D721Med (cell line): ENCODE results near the gene KHDC1L.
"Not testable (repeated sequence)": the region's sequence is repeated elsewhere in the genome, so short reads cannot be mapped to it uniquely, and the experiment has no call there.

ENCODE experiments used
- DNase-seq: peaks from one replicate; pipeline ENCODE4 v3.0.0; 2011; ENCODE audit warnings: low spot score; ENCODE audit not compliant: insufficient read length
- FAIRE-seq: peaks from 2 replicates; lab custom pipeline; 2011; peaks lifted over from hg19 to GRCh38; lab: Jason Lieb, UNC
- TF ChIP-seq, protein P1 (sequence below): IDR thresholded peaks from 2 replicates; pipeline ENCODE4 v1.5.1; 2012; ENCODE audit warnings: mild to moderate bottlenecking, control low read depth; ENCODE audit not compliant: insufficient read depth; ENCODE audit errors: missing control alignments

Gene KHDC1L

DNA sequence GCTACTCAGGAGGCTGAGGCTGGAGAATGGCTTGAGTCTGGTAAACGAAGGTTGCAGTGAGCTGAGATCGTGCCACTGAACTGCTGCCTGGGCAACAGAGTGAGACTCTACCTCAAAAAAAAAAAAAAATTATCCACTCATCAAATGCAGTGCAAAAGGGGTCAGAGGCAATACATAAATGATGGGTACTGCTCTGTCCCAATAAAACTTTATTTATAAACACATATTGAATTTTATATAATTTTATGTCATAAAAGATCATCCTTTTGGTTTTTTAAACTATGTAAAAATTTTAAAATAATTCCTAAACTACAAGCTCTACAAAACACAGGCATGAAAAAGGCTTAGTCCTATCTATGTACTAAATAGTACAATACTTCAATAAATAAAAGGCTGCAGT lies 27.4 kb upstream of the KHDC1L start:
- TF ChIP-seq, protein P1, sequence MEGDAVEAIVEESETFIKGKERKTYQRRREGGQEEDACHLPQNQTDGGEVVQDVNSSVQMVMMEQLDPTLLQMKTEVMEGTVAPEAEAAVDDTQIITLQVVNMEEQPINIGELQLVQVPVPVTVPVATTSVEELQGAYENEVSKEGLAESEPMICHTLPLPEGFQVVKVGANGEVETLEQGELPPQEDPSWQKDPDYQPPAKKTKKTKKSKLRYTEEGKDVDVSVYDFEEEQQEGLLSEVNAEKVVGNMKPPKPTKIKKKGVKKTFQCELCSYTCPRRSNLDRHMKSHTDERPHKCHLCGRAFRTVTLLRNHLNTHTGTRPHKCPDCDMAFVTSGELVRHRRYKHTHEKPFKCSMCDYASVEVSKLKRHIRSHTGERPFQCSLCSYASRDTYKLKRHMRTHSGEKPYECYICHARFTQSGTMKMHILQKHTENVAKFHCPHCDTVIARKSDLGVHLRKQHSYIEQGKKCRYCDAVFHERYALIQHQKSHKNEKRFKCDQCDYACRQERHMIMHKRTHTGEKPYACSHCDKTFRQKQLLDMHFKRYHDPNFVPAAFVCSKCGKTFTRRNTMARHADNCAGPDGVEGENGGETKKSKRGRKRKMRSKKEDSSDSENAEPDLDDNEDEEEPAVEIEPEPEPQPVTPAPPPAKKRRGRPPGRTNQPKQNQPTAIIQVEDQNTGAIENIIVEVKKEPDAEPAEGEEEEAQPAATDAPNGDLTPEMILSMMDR: no peak
- DNase-seq (no peak), FAIRE-seq (no peak)

DNA sequence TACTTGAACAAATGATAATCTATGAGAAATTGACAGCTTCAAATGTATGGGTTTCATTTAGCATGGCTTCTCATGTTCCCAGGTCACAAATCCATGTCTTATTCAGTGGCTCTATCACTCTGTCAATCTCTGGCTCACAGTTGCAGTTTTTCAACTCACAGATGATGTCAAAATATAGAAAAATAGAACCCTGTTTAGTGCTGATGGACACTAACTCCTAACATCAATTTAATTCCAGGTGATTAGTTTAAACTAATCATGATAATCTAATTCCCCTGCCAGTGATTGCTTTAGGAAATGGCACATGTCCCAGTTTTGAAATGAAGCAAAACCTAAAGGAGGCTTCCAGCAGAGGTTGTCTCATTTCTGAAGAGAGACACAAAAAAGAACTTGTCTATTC lies 24.7 kb upstream of the KHDC1L start:
- no peak for DNase-seq
- TF ChIP-seq, protein P1: no peak
- FAIRE-seq: no peak

DNA sequence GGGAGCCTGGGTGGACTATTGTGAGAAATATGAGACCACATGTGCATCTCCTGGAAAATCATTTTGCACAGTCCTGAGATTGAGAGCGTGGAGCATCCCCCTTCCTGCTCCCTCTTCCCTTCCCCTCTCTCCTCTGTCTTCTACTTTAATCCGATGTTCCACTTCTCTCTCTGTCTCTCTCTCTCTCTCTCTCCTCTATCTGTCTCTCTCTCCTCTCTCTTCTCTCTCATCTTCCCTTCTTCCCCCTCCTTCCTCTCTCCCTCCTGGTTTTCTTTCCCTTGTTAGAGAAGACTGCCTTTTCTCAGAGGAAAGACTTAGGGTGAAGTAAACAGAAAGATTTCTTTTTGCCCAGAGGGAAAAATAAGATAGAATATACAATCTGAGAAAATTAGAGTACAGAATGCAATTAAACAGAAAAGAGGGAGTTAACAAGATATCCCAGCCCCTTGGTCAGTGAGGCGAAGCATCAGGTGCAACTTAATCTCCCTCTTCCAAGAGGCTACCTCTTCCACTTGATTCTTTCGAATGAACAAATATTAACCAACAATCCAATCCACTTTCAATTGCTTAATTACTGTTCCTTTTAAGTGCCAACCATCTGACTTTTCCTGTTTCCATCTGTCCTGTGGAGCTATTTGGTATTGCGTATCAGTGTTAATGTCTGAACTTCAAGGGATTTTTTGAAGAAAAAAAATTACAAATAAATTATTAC lies 23.1 kb upstream of the KHDC1L start:
- FAIRE-seq: no peak
- no peak for DNase-seq

DNA sequence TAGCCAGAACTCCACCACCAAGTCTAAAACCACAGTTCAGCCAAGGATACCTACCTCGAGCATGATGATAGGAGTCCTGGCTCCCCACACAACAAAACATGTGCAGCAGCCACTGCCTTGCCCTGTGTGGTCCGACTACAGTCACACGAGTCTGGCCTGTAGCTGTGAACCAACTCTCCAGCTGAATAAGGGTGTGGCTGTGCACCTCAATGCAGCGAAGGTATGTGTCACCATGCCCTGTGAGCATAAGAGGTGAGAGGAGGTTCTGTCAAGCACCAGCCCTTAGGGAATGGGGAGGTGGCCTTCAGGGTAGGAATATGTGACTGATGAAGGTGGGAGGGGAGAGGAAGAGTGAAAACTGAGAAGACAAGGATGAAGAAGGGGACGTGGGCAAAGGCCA lies 16.7 kb upstream of the KHDC1L start:
- DNase-seq (no peak), FAIRE-seq (no peak)
- TF ChIP-seq, protein P1: no peak

More for the DNA sequence above, 23.1 kb upstream of the KHDC1L start:
- TF ChIP-seq, protein P1: no peak

DNA sequence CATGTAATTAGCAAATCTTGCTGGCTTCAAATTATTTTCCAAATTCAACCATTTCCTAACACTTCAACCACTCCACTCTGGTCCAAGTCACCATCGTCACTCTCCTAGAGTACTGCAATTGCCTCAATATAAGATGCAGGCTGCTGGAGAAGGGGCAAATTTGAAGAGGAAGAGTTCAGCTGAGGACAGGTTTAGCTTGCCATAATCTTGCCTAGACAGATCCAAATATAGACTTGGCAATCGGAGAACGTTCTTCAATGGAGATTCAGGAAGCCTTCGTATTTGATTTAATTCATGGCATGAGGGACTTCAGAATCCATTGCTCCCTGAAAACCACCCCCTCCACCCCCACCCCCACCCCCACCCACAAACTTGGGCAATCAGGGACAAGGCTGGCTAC lies 15.4 kb upstream of the KHDC1L start:
- FAIRE-seq: no peak
- DNase-seq: no peak
- TF ChIP-seq, protein P1: no peak

DNA sequence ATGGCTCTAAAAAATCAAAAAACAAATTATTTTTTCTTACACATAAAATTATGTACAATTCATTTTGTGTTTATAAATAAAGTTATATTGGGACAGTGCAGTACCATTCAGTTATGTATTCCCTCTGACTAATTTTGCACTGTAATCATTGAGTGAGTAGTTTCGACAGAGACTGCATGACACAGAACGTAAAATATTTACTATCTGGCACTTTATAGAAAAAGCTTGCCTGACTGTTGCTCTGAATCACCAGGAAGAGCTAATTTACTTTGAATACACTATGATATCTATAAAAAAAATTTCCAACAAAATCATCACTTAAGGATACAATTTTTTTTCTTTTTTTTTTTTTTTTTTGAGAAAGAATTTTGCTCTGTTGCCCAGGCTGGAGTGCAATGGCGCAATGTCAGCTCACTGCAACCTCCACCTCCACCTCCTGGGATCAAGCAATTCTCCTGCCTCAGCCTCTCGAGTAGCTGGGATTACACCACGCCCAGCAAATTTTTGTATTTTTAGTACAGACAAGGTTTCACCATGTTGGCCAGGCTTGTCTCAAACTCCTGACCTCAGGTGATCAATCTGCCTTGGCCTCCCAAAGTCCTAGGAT lies 11.0 kb upstream of the KHDC1L start:
- TF ChIP-seq, protein P1: no peak
- DNase-seq (no peak), FAIRE-seq (no peak)

DNA sequence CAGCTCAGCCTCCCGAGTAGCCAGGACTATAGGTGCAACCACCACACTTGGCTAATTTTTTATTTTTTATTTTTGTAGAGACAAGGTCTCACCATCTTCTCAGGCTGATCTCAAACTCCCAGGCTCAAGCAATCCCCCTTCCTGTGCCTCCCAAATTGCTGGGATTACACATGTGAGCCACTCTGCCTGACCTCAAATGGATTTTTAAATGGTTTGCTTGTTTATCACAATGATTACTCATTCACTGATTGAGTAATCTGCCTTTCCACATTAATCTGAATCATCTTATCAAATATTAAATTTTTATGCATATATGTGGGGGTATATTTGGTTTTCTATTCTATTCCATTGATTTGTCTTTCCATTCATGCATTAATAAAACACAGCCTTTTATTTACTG lies 9.4 kb upstream of the KHDC1L start:
- no peak for DNase-seq
- FAIRE-seq: no peak
- TF ChIP-seq, protein P1: no peak

DNA sequence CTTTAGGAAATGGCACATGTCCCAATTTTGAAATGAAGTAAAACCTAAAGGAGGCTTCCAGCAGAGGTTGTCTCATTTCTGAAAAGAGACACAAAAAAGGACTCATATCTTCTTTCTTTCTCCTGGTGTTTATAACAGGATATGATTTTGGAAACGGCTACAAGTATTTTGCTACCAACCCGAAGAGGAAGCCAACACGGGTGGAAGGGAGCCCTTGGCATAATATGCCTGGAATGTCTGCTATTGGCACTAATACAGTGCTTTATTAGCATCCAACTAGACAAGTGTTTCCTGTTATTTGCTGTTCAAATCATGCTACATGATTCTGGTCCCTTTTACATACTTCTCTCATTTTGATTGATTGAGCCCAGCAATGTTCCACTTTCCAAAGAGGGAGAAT lies 8.7 kb upstream of the KHDC1L start:
- FAIRE-seq, DNase-seq: not testable (repeated sequence)
